SK-N-SH treated with all-trans-retinoic acid at 6 μM for 48 hours (cell line): Measurements from ENCODE around the gene ADAMTS6.

Source experiments
- ATAC-seq: fragments of 200-7000 bp; cut with Tn5 transposase; 3 replicates; pipeline ENCODE4 v1.9.1; 2020; ENCODE audit warnings: mild to moderate bottlenecking, moderate library complexity
- ARNTL ChIP-seq: fragments of 450-650 bp; formaldehyde crosslinking; IDR thresholded peaks from 2 replicates; pipeline ENCODE4 v1.5.0; 2020; ENCODE audit warnings: low read depth, mild to moderate bottlenecking, moderate library complexity, borderline replicate concordance
- BACH2 ChIP-seq: fragments of 250-450 bp; sonication (Bioruptor Pico); IDR thresholded peaks from 2 replicates; pipeline ENCODE4 v1.9.0; 2021; ENCODE audit warnings: mild to moderate bottlenecking, borderline replicate concordance
- CSDC2 ChIP-seq: fragments of 250-450 bp; sonication (Bioruptor Pico); IDR thresholded peaks from 2 replicates; pipeline ENCODE4 v1.5.0; 2020; ENCODE audit warnings: mild to moderate bottlenecking, moderate library complexity
- ESRRG ChIP-seq: fragments of 250-450 bp; sonication (Bioruptor Pico); IDR thresholded peaks from 2 replicates; pipeline ENCODE4 v1.6.1; 2021; ENCODE audit warnings: mild to moderate bottlenecking
- GLIS3 ChIP-seq: fragments of 250-450 bp; sonication (Bioruptor Pico); IDR thresholded peaks from 2 replicates; pipeline ENCODE4 v1.5.0; 2020; ENCODE audit warnings: mild to moderate bottlenecking, moderate library complexity
- ISL1 ChIP-seq: fragments of 250-450 bp; sonication (Bioruptor Pico); IDR thresholded peaks from 2 replicates; pipeline ENCODE4 v2.1.2; 2022; ENCODE audit warnings: mild to moderate bottlenecking, moderate library complexity
- OSR1 ChIP-seq: fragments of 250-450 bp; sonication (Bioruptor Pico); IDR thresholded peaks from 2 replicates; pipeline ENCODE4 v1.8.0; 2022; ENCODE audit warnings: moderate library complexity, mild to moderate bottlenecking, inconsistent platforms
- PPARA ChIP-seq: fragments of 250-450 bp; sonication (Bioruptor Pico); IDR thresholded peaks from 2 replicates; pipeline ENCODE4 v1.5.0; 2020; ENCODE audit warnings: mild to moderate bottlenecking, borderline replicate concordance
- RARB ChIP-seq: fragments of 250-450 bp; sonication (Bioruptor Pico); IDR thresholded peaks from 2 replicates; pipeline ENCODE4 v1.8.0; 2021; ENCODE audit warnings: mild to moderate bottlenecking, moderate library complexity
- SNAI2 ChIP-seq: fragments of 250-450 bp; sonication (Bioruptor Pico); IDR thresholded peaks from 2 replicates; pipeline ENCODE4 v1.5.0; 2020; ENCODE audit warnings: mild to moderate bottlenecking, moderate library complexity
- TCF4 ChIP-seq: fragments of 250-450 bp; sonication (Bioruptor Pico); IDR thresholded peaks from 2 replicates; pipeline ENCODE4 v1.8.0; 2021; ENCODE audit warnings: mild to moderate bottlenecking, moderate library complexity, borderline replicate concordance
- TOX ChIP-seq: fragments of 250-450 bp; sonication (Bioruptor Pico); IDR thresholded peaks from 2 replicates; pipeline ENCODE4 v1.8.0; 2021; ENCODE audit warnings: mild to moderate bottlenecking, moderate library complexity, borderline replicate concordance
- ZC3H10 ChIP-seq: fragments of 250-450 bp; sonication (Bioruptor Pico); IDR thresholded peaks from 2 replicates; pipeline ENCODE4 v1.5.1; 2021; ENCODE audit warnings: mild to moderate bottlenecking, moderate library complexity
- ZFP3 ChIP-seq: fragments of 250-450 bp; sonication (Bioruptor Pico); IDR thresholded peaks from 2 replicates; pipeline ENCODE4 v1.5.0; 2020; ENCODE audit warnings: mild to moderate bottlenecking, moderate library complexity
- ZFP30 ChIP-seq: fragments of 450-650 bp; formaldehyde crosslinking; IDR thresholded peaks from 2 replicates; pipeline ENCODE4 v1.5.0; 2022; ENCODE audit warnings: mild to moderate bottlenecking, moderate library complexity
- ZNF565 ChIP-seq: fragments of 450-650 bp; formaldehyde crosslinking; conservative IDR thresholded peaks from 2 replicates; pipeline ENCODE4 v1.5.0; 2020; ENCODE audit warnings: low read depth, mild to moderate bottlenecking, moderate library complexity
- ZNF70 ChIP-seq: fragments of 450-650 bp; formaldehyde crosslinking; IDR thresholded peaks from 2 replicates; pipeline ENCODE4 v1.5.0; 2020; ENCODE audit warnings: mild to moderate bottlenecking, moderate library complexity
- ZNF8 ChIP-seq: fragments of 450-650 bp; formaldehyde crosslinking; IDR thresholded peaks from 2 replicates; pipeline ENCODE4 v1.5.0; 2020; ENCODE audit warnings: mild to moderate bottlenecking, moderate library complexity
- TF ChIP-seq, protein P1 (sequence below): fragments of 250-450 bp; sonication (Bioruptor Pico); IDR thresholded peaks from 2 replicates; pipeline ENCODE4 v1.5.1; 2021; ENCODE audit warnings: mild to moderate bottlenecking, moderate library complexity
- TF ChIP-seq, protein P2 (sequence below): fragments of 250-450 bp; sonication (Bioruptor Pico); IDR thresholded peaks from 2 replicates; pipeline ENCODE4 v1.5.1; 2020; ENCODE audit warnings: low read depth, mild to moderate bottlenecking, moderate library complexity
- TF ChIP-seq, protein P3 (sequence below): fragments of 250-450 bp; sonication (Bioruptor Pico); IDR thresholded peaks from 2 replicates; pipeline ENCODE4 v1.8.0; 2020; ENCODE audit warnings: mild to moderate bottlenecking, moderate library complexity, borderline replicate concordance
- TF ChIP-seq, protein P4 (sequence below): fragments of 250-450 bp; sonication (Bioruptor Pico); IDR thresholded peaks from 2 replicates; pipeline ENCODE4 v1.8.0; 2021; ENCODE audit warnings: low read depth, mild to moderate bottlenecking, moderate library complexity, borderline replicate concordance

The ADAMTS6 gene

GRCh38 chr5:65320250-65320649, 161.5 kb downstream of the ADAMTS6 start (continued):
- TF ChIP-seq, protein P1, sequence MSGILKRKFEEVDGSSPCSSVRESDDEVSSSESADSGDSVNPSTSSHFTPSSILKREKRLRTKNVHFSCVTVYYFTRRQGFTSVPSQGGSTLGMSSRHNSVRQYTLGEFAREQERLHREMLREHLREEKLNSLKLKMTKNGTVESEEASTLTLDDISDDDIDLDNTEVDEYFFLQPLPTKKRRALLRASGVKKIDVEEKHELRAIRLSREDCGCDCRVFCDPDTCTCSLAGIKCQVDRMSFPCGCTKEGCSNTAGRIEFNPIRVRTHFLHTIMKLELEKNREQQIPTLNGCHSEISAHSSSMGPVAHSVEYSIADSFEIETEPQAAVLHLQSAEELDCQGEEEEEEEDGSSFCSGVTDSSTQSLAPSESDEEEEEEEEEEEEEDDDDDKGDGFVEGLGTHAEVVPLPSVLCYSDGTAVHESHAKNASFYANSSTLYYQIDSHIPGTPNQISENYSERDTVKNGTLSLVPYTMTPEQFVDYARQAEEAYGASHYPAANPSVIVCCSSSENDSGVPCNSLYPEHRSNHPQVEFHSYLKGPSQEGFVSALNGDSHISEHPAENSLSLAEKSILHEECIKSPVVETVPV = no peak
- TF ChIP-seq, all 23 proteins: peak for 0

GRCh38 chr5:65307931-65308330, 173.8 kb downstream of the ADAMTS6 start:
- TF ChIP-seq ISL1 (CRISPR knock-in tag) = no peak
- no peak for TF ChIP-seq ZFP30
- no peak for TF ChIP-seq TOX
- no peak for TF ChIP-seq TCF4 (CRISPR knock-in tag)
- no peak for TF ChIP-seq ZC3H10 (CRISPR knock-in tag)
- no peak for TF ChIP-seq ZNF8 (CRISPR knock-in tag)
- no peak for TF ChIP-seq RARB (CRISPR knock-in tag)
- no peak for TF ChIP-seq CSDC2 (CRISPR knock-in tag)
- TF ChIP-seq, protein P2, sequence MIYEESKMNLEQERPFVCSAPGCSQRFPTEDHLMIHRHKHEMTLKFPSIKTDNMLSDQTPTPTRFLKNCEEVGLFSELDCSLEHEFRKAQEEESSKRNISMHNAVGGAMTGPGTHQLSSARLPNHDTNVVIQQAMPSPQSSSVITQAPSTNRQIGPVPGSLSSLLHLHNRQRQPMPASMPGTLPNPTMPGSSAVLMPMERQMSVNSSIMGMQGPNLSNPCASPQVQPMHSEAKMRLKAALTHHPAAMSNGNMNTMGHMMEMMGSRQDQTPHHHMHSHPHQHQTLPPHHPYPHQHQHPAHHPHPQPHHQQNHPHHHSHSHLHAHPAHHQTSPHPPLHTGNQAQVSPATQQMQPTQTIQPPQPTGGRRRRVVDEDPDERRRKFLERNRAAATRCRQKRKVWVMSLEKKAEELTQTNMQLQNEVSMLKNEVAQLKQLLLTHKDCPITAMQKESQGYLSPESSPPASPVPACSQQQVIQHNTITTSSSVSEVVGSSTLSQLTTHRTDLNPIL = no peak
- no peak for TF ChIP-seq ESRRG (CRISPR knock-in tag)
- no peak for TF ChIP-seq ARNTL (CRISPR knock-in tag)
- TF ChIP-seq, protein P3, sequence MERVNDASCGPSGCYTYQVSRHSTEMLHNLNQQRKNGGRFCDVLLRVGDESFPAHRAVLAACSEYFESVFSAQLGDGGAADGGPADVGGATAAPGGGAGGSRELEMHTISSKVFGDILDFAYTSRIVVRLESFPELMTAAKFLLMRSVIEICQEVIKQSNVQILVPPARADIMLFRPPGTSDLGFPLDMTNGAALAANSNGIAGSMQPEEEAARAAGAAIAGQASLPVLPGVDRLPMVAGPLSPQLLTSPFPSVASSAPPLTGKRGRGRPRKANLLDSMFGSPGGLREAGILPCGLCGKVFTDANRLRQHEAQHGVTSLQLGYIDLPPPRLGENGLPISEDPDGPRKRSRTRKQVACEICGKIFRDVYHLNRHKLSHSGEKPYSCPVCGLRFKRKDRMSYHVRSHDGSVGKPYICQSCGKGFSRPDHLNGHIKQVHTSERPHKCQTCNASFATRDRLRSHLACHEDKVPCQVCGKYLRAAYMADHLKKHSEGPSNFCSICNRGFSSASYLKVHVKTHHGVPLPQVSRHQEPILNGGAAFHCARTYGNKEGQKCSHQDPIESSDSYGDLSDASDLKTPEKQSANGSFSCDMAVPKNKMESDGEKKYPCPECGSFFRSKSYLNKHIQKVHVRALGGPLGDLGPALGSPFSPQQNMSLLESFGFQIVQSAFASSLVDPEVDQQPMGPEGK (CRISPR knock-in tag) = no peak
- TF ChIP-seq, protein P1 = no peak
- no peak for TF ChIP-seq GLIS3 (CRISPR knock-in tag)
- no peak for TF ChIP-seq ZNF70 (CRISPR knock-in tag)
- no peak for TF ChIP-seq PPARA
- TF ChIP-seq ZFP3 = no peak
- TF ChIP-seq OSR1 (CRISPR knock-in tag) = no peak
- TF ChIP-seq SNAI2 (CRISPR knock-in tag) = no peak
- TF ChIP-seq, all 23 proteins: peak for 0
- ATAC-seq = no peak

DNA sequence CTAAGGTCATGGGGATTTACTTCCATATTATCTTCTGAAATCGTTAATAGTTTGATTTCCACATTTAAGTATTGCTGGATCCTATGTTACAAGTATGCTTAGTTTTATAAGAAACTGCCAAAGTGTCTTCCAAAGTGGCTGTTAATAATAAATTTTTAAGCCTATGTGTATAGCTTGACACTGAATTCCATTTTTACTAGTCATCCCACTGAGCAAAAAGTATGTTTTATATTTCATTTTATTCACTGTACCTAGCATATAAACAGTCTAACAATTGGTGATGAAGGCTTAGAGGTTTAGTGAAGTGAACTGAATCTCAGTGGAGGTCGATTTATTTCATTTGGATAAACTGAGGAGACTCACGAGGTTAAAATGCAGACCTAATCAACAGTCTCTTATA, 174.6 kb downstream of the ADAMTS6 start:
- ATAC-seq = no peak
- TF ChIP-seq ZNF565 (CRISPR knock-in tag) = no peak
- no peak for TF ChIP-seq ARNTL (CRISPR knock-in tag)

DNA sequence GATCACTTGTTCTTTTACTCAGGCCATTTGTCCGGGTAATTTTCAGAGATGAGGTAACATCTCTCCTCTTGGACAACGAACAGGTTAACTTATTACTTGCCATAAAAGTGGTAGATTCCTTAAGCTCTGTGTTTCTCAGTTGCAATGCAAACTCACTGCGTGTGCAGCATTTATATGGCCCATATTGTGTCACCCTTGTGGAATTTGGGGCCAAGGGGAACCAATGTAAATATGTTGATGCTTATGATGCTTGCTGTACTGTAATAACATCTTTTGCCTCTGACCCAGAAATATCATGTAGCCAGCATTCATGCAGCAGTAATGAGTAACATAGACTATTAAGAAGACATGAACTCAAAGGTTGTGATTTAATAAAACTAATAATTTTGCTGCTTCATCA, 175.8 kb downstream of the ADAMTS6 start:
- ATAC-seq = no peak
- TF ChIP-seq SNAI2 (CRISPR knock-in tag) (no peak), ARNTL (CRISPR knock-in tag) (no peak), PPARA (no peak), ZNF8 (CRISPR knock-in tag) (no peak), ZNF70 (CRISPR knock-in tag) (no peak)

DNA sequence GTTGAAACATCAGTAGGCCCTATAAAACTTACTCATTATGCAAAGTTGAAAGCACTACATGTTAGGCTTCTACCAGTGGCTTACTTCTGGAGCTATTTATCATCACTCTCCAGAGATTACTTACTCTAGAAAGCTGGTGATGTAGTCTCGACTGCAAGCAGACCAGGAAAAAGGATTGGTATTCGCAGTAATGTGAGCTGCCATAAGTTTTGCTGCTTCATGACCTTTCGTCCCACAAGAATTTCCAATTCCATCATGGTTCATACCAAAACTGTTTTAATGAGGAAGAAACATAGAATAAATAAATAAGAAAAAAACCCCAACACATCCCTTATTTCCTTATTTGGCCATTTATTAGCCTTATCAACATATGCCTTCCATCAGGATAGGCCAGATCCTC, 181.9 kb downstream of the ADAMTS6 start:
- no peak for ATAC-seq
- no peak for TF ChIP-seq ZNF565 (CRISPR knock-in tag)
- TF ChIP-seq ZNF8 (CRISPR knock-in tag) = no peak
- no peak for TF ChIP-seq ARNTL (CRISPR knock-in tag)
- no peak for TF ChIP-seq ZFP30
- no peak for TF ChIP-seq ZFP3
- no peak for TF ChIP-seq ESRRG (CRISPR knock-in tag)
- TF ChIP-seq ISL1 (CRISPR knock-in tag) = no peak
- TF ChIP-seq ZC3H10 (CRISPR knock-in tag) = no peak
- no peak for TF ChIP-seq SNAI2 (CRISPR knock-in tag)
- TF ChIP-seq, protein P4, sequence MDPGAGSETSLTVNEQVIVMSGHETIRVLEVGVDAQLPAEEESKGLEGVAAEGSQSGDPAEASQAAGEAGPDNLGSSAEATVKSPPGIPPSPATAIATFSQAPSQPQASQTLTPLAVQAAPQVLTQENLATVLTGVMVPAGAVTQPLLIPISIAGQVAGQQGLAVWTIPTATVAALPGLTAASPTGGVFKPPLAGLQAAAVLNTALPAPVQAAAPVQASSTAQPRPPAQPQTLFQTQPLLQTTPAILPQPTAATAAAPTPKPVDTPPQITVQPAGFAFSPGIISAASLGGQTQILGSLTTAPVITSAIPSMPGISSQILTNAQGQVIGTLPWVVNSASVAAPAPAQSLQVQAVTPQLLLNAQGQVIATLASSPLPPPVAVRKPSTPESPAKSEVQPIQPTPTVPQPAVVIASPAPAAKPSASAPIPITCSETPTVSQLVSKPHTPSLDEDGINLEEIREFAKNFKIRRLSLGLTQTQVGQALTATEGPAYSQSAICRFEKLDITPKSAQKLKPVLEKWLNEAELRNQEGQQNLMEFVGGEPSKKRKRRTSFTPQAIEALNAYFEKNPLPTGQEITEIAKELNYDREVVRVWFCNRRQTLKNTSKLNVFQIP (CRISPR knock-in tag) = no peak
- no peak for TF ChIP-seq BACH2
- TF ChIP-seq, protein P1 = no peak
- TF ChIP-seq, protein P2 = no peak
- no peak for TF ChIP-seq GLIS3 (CRISPR knock-in tag)
